Fibroblast of mammary gland (primary cell): Measurements from ENCODE around the gene NNAT.

Experiments used
- DNase-seq: peaks from one replicate; pipeline ENCODE4 v3.0.0-alpha.2; 2010; ENCODE audit warnings: low read depth
- H3K4me3 ChIP-seq: 2 replicates; pipeline ENCODE4 v1.5.1; 2011; ENCODE audit warnings: low read depth, mild to moderate bottlenecking, low read length, moderate library complexity; ENCODE audit not compliant: control insufficient read depth
- CTCF ChIP-seq: conservative IDR thresholded peaks from 2 replicates; pipeline ENCODE4 v1.5.1; 2011; ENCODE audit warnings: low read depth, low read length, inconsistent platforms; ENCODE audit not compliant: control insufficient read depth, insufficient read depth

NNAT gene

DNA sequence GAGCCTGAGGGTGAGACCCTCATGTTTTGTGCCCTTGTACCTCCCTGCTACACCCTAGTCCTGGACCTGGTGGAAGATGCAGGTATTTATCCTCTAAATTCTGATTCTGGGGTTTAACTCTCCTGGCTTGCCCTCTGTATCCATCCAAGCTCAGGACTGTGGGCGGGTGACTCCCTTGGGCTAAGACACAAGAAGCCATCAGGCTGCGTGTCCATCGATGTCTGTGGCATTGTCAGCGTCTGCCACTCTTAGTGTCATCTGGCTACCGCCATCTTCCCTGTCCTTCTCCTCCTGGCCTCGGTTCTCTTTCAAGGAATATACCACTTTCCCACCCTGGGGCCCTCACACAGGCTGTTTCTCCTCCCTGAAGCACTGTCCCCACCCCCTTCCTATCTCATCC lies 35.5 kb downstream of the NNAT start:
- no peak for TF ChIP-seq CTCF
- no peak overlapping the region for H3K4me3 ChIP-seq
- no peak for DNase-seq

GRCh38 chr20:37558306-37558705 lies 37.3 kb downstream of the NNAT start:
- no peak for DNase-seq
- H3K4me3 ChIP-seq: no peak overlapping the region
- TF ChIP-seq CTCF: no peak

- DNase-seq: no peak
- H3K4me3 ChIP-seq: no peak overlapping the region
- TF ChIP-seq CTCF: no peak
Measured at GRCh38 chr20:37558779-37559178, 37.7 kb downstream of the NNAT start.

- no peak overlapping the region for H3K4me3 ChIP-seq
- no peak for DNase-seq
- TF ChIP-seq CTCF: no peak
Measured at GRCh38 chr20:37559312-37560027, 38.4 kb downstream of the NNAT start.

DNA sequence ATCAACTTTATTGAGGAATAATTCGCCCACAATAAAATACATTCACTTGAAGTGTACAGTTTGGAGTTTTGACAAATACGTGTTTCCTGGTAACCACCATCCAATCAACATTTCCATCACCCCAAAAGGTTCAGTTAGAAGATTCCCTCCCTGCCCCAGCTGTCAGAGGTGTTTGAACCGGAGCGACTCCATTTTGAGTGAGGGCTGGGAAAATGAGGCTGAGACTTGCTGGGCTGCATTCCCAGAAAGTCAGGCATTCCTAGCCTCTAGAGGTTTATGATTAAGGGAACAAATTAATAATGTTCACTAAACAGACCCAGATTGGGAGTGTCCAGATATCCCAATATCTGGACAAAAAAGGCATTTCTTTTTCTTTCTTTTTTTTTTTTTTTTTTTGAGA lies 39.6 kb downstream of the NNAT start:
- H3K4me3 ChIP-seq: no peak overlapping the region
- no peak for TF ChIP-seq CTCF
- no peak for DNase-seq

GRCh38 chr20:37562695-37563480 lies 41.8 kb downstream of the NNAT start:
- TF ChIP-seq CTCF: no peak
- H3K4me3 ChIP-seq: no peak overlapping the region
- no peak for DNase-seq
